ENCODE measurements around the gene UBALD1.

GRCh38 chr16:4624015-4624826 is 9.5 kb upstream of the UBALD1 start, which contains the start of gene MGRN1:
- TF ChIP-seq, protein P1, sequence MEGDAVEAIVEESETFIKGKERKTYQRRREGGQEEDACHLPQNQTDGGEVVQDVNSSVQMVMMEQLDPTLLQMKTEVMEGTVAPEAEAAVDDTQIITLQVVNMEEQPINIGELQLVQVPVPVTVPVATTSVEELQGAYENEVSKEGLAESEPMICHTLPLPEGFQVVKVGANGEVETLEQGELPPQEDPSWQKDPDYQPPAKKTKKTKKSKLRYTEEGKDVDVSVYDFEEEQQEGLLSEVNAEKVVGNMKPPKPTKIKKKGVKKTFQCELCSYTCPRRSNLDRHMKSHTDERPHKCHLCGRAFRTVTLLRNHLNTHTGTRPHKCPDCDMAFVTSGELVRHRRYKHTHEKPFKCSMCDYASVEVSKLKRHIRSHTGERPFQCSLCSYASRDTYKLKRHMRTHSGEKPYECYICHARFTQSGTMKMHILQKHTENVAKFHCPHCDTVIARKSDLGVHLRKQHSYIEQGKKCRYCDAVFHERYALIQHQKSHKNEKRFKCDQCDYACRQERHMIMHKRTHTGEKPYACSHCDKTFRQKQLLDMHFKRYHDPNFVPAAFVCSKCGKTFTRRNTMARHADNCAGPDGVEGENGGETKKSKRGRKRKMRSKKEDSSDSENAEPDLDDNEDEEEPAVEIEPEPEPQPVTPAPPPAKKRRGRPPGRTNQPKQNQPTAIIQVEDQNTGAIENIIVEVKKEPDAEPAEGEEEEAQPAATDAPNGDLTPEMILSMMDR (IDR thresholded peaks at IDR 0.05), result peak; percentile 79 to 99 (median 90)
- no peak for TF ChIP-seq POLR2A (IDR thresholded peaks at IDR 0.05)
